OCI-LY7 (cell line): Measurements from ENCODE around the gene KCNH6. TPM values are rescaled to one million over a fixed set of nuclear protein-coding genes. Genes with fewer than 3 reads are reported as not detected.

Experiments
- BruUV-seq: library from RNA; stranded (reverse); fragments of 400-500 nt; replicated peaks from 2 replicates; lab custom pipeline; 2021; lab: Mats Ljungman, UMichigan
- CTCF ChIA-PET: fragments of 300-600 bp; sonication (Branson Sonifier 250); formaldehyde crosslinking; loops from one replicate; lab custom pipeline; 2022; ENCODE audit warnings: antibody characterized with exemption; ENCODE audit not compliant: unreplicated experiment; lab: Charles Lee
- POLR2A ChIA-PET: fragments of 300-600 bp; sonication (Branson Sonifier 250); formaldehyde crosslinking; loops from one replicate; lab custom pipeline; 2022; ENCODE audit warnings: antibody characterized with exemption; lab: Charles Lee
- DNase-seq: peaks from one replicate; pipeline ENCODE4 v3.0.0-alpha.2; 2015; ENCODE audit warnings: low spot score
- H2AFZ ChIP-seq: fragments of 200-600 bp; sonication (generic), shearing (Covaris generic); 2 replicates; pipeline ENCODE4 v1.6.1; 2014; ENCODE audit warnings: mild to moderate bottlenecking, antibody characterized with exemption, low read length, moderate library complexity
- H3K27ac ChIP-seq: fragments of 200-600 bp; sonication (generic); 2 replicates; pipeline ENCODE4 v1.5.1; 2014; ENCODE audit warnings: mixed run types, low read depth, mild to moderate bottlenecking, moderate library complexity, low read length, inconsistent platforms; ENCODE audit not compliant: poor library complexity, severe bottlenecking
- H3K36me3 ChIP-seq: fragments of 200-600 bp; sonication (generic); 2 replicates; pipeline ENCODE4 v1.6.1; 2014; ENCODE audit warnings: mild to moderate bottlenecking, antibody characterized with exemption, low read length, moderate library complexity, mixed read lengths; ENCODE audit not compliant: insufficient read depth
- H3K4me1 ChIP-seq: fragments of 200-600 bp; sonication (generic); 2 replicates; pipeline ENCODE4 v1.5.1; 2014; ENCODE audit warnings: mild to moderate bottlenecking, low read length; ENCODE audit not compliant: insufficient read depth, poor library complexity, severe bottlenecking
- H3K4me2 ChIP-seq: fragments of 200-600 bp; sonication (generic); 2 replicates; pipeline ENCODE4 v1.6.1; 2014; ENCODE audit warnings: mild to moderate bottlenecking, low read length
- H3K4me3 ChIP-seq: fragments of 200-600 bp; sonication (generic); 2 replicates; pipeline ENCODE4 v1.5.1; 2014; ENCODE audit warnings: mild to moderate bottlenecking, low read depth, low read length; ENCODE audit not compliant: poor library complexity, severe bottlenecking
- H3K79me2 ChIP-seq: fragments of 200-600 bp; sonication (generic); 2 replicates; pipeline ENCODE4 v1.6.1; 2016; ENCODE audit warnings: low read depth, mild to moderate bottlenecking, low read length, moderate library complexity, mixed read lengths; ENCODE audit not compliant: insufficient read depth
- H3K9me2 ChIP-seq: fragments of 200-600 bp; sonication (generic); 2 replicates; pipeline ENCODE4 v1.6.1; 2016; ENCODE audit warnings: mild to moderate bottlenecking, low read length, mixed read lengths; ENCODE audit not compliant: insufficient read depth
- H3K9me3 ChIP-seq: fragments of 200-600 bp; sonication (generic); 2 replicates; pipeline ENCODE4 v1.6.1; 2014; ENCODE audit warnings: mild to moderate bottlenecking, mixed run types, low read length, mixed read lengths
- H4K20me1 ChIP-seq: fragments of 200-600 bp; sonication (generic); 2 replicates; pipeline ENCODE4 v1.6.1; 2014; ENCODE audit warnings: mild to moderate bottlenecking, antibody characterized with exemption, low read length, moderate library complexity, mixed read lengths; ENCODE audit not compliant: insufficient read depth
- CTCF ChIP-seq: fragments of 200-600 bp; sonication (generic); conservative IDR thresholded peaks from 2 replicates; pipeline ENCODE4 v1.5.1; 2014; ENCODE audit warnings: mild to moderate bottlenecking, antibody characterized with exemption, low read length, moderate library complexity, mixed read lengths
- EZH2phosphoT487 ChIP-seq: fragments of 200-600 bp; sonication (generic); IDR thresholded peaks from 2 replicates; pipeline ENCODE4 v1.6.1; 2018; ENCODE audit warnings: low read depth, borderline replicate concordance, mild to moderate bottlenecking, mixed run types, antibody characterized with exemption, low read length, moderate library complexity, mixed read lengths
- intact Hi-C: fragments of 100-400 bp; cut with micrococcal nuclease; formaldehyde crosslinking; loops from one replicate; pipeline ENCODE4 v1.10.0; 2022; ENCODE audit not compliant: unreplicated experiment
- total RNA-seq, 2 experiments: library from RNA; depleted of rRNA in 1 of 2; stranded (reverse); fragments of >200 nt in 1 of 2; shearing (Covaris generic) in 1 of 2; gene quantifications; 2 replicates each; pipeline ENCODE4 v1.2.3, GENCODE V29; 2014 to 2022

The KCNH6 gene
- total RNA-seq, 2 experiments from 2014 or later, result not detected

GRCh38 chr17:63496177-63496576 is 27.0 kb upstream of the KCNH6 start:
- Histone ChIP-seq H3K4me1 (no peaks in the 10 kb centered on the region), H3K4me3 (no peak overlapping the region), H4K20me1 (no peaks in the 10 kb centered on the region), H2AFZ (no peak overlapping the region), H3K9me2 (no peaks in the 10 kb centered on the region), H3K27ac (no peak overlapping the region), H3K4me2 (no peak overlapping the region), H3K9me3 (no peaks in the 10 kb centered on the region), H3K36me3 (no peaks in the 10 kb centered on the region), H3K79me2 (no peaks in the 10 kb centered on the region)
- intact Hi-C loops, result no loop called here
- BruUV-seq, result no TSS peak
- CTCF ChIA-PET, result no interaction called here
- no peak for DNase-seq
- POLR2A ChIA-PET, result no interaction called here
- TF ChIP-seq EZH2phosphoT487 (no peak), CTCF (no peak)

- Histone ChIP-seq H3K4me2 (no peak overlapping the region), H4K20me1 (no peaks in the 10 kb centered on the region), H3K36me3 (no peaks in the 10 kb centered on the region), H3K9me2 (no peaks in the 10 kb centered on the region), H2AFZ (no peak overlapping the region), H3K4me3 (no peak overlapping the region), H3K9me3 (no peaks in the 10 kb centered on the region), H3K4me1 (no peaks in the 10 kb centered on the region), H3K27ac (no peak overlapping the region), H3K79me2 (no peaks in the 10 kb centered on the region)
- TF ChIP-seq CTCF, result no peak
- TF ChIP-seq EZH2phosphoT487, result no peak
- no peak for DNase-seq
- BruUV-seq, result no TSS peak
- ChIA-PET POLR2A (no interaction called here), CTCF (no interaction called here)
- intact Hi-C loops, result no loop called here
Measured at GRCh38 chr17:63496663-63497400, 26.3 kb upstream of the KCNH6 start.
